GM21390 (cell line): ENCODE measurements around the gene SNRPF.
"Not testable (repeated sequence)": the region's sequence is repeated elsewhere in the genome, so short reads cannot be mapped to it uniquely, and the experiment has no call there.

Experiments used
- ATAC-seq: cut with Tn5 transposase; IDR thresholded peaks from one replicate; pipeline ENCODE4 v1.9.1; 2021; ENCODE audit not compliant: unreplicated experiment

Gene SNRPF

DNA sequence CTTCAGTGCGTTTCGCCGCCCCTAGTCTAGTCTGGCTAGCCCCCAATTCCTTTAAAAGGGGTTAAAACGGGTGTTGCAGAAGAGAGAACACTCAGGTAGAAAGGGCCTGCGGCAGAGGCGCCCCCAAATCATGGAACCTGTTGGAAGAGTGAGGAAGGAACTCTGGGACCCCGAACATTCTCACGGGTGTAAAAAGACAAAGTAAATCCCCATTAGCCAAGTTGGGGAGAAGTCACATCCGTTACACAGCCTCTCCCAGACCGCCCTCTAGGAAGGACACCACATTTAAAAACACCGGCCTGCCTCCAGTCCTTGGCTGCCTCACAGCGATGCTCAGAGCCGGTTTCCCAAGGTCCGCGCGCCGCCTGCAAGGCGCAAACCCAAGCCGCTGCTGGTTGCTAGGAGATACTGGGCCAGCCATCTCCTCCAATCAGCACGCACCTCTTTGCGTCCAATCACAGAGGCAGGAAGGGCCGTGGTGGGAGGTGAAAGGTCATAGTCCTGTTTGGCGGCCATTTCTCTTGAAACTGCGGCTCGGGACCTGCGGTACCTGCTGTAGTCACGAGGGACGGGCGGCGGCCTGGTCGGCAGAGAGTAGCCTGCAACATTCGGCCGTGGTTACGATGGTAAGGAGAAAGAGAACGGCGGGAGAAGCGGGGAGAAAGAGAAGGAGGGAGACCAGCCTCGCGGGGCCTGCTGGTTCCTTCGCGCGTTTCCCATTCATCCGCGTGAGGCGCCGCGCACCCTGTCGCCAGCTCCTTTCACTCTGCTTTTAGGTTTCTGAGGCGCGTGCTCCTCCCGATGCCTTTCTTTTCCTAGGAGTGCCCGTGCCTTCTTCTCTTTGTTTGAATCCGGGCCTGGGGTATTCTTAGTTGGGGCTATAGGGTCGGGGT, at the start of gene SNRPF:
SNRPF (plus strand) TSS at position 502 of the 893 bp plus-strand sequence; CDS start at position 624, 122 bp downstream.
- peak; percentile 99 for ATAC-seq

DNA sequence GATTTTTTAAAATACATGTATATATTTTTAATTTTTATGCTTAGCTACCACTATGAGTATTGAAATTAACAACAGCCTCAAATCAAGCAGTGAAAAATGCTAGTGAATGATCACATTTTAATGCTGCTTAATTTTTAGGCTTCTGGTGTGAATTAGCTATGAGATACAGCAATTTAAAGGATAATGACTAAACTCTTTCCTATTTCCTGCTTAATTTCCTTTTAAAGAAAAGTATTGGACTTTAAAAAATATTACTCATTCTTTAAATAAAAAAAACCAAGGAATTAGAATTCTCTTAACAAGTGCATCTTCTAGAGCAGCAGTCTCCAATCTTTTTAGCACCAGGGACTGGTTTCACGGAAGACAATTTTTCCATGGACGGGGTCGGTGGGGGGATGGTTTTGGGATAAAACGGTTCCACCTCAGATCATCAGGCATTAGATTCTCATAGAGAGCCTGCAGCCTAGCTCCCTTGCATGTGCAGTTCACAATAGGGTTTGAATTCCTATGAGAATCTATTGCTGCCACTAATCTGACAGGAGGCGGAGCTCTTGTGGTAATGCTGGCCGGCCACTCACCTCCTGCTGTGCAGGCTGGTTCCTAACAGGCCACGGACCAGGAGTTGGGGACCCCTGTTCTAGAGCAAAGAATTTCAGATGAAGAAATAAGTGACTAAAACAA, 49.6 kb upstream of the SNRPF start:
- ATAC-seq, result no peak

DNA sequence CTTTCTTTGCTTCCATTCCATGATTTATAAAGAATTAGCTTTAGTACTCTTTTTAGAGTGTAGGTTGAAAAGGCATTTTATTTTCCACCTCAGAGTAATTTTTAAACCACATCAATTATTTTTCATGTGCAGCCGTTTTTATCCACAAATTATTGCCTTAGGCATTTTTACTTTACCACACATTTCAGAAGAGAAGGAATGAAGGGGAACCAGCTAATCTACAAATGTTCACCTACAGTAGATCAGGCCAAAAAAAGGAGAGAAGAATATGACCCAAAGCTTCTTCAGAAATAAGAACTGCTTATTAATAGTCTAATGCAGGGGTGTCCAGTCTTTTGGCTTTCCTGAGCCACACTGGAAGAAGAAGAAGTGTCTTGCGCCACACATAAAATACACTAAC, 48.3 kb upstream of the SNRPF start:
- ATAC-seq, result no peak

DNA sequence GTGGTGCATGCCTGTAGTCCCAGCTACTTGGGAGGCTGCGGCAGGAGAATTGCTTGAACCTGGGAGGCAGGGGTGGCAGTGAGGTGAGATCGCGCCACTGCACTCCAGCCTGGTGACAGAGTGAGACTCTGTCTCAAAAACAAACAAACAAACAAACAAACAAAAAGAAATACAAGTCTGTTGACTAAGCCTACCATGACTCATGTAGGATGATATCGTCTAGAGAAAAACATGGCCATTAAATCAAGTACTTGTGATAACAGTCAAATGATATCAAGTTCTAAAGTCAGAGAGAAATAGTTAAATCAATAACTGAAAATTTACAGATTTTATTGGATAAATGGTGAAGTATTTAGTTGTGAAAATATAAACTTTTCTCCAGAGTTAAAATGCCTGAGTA, 46.6 kb upstream of the SNRPF start:
- ATAC-seq, result not testable (repeated sequence)

DNA sequence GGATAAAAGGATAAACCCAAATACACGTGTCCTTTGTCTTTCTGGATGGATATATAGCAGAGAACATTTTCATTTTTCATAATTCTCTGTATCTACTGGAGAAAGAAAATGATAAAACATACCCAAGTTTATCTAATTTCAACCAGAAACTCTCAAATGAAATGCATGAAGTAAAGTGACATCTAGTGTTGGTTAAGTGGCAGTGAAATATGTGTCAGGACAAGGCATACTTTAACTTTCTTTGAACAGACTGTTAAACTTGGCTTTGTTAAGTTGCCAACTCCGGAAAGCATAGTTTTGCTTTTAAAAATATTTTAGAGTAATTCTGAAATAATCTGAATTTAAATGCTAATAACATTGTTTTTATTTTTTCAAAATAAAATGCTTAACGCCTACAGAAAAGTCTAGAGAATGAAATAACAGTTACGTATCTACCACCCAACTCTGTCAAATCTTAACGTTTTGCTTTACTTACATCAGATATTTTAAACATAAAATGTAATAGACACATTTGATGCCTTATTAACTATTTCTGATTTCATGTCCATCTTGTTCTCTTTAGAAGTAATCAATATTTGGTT, 43.0 kb upstream of the SNRPF start:
- no peak for ATAC-seq

DNA sequence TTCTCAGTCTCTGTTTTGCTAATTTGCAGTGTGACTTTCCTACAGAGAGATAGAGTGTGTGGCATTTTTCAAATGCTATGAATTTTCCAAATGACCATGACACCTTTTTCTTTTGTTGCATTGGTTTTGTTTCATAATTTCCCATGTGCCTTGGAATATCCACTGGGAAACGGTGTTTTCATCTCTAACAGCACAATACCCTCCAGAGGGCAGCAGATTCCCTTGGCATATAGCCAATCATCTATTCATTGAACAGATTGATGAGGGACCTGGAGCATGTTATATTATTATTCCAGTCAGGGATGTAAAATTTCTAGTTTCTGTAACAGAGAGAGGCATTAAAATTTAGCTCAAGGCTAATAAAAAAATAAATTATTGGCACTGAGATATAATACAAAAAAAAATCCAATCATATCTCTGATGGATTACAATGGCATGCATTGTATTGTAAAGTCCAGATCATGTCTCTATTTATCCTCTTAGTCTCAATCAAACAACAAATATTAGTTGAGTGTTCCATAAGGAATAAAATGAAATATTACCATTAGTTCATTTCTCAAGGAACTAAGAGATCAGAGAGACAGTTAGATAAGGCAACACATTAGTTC, 38.6 kb upstream of the SNRPF start:
- ATAC-seq, result no peak

DNA sequence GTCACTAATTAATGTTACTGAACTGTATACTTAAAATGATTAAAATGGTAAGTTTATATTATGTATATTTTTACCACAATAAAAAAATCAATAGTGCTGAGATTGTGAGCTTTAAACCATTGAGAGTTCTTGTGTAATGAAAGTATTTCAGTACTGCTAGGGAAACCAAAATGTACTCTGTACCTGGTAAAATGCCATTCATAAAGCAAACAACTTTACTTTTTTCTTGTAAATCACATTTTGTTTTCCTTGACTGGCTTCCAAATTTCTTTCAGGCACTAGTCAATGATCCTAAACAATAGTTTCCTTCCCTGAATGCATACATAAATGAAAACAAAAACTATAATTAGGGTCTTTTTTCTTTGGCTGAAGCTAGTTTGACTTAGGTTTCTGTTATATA, 29.4 kb upstream of the SNRPF start:
- ATAC-seq, result no peak

DNA sequence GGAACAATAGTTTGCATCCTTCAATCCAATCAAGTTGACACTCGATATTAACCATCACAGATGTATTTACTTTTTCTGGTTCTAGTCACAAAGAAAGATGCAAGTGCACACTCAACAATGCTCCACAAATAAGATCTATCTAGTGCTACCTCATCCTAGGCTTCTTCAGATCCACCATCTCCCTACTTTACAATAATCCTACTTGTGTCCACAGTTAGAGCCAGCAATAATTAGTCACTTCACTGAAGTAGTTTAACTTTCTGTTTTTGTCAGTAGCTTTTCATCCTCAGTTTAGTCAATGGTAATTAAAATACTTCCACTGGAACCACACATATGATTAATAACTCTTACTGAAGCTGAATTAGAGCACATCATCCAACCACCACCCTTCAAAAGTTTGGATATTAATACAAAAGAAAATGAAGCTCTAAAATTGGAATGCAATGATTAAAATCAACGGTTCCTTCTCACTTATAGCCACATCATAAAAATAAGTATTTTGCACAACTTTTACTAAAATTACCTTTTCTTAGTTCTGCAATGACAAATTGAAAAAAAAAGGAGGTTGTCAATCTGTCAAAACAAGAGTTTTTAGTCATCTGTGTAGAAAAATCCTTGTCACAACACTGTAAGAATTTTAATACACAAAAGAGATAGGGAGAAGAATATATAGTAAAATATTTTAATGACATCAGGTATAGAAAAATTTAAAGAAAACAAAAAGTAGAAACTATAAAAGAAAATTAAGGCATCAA, 28.2 kb upstream of the SNRPF start:
- no peak for ATAC-seq

DNA sequence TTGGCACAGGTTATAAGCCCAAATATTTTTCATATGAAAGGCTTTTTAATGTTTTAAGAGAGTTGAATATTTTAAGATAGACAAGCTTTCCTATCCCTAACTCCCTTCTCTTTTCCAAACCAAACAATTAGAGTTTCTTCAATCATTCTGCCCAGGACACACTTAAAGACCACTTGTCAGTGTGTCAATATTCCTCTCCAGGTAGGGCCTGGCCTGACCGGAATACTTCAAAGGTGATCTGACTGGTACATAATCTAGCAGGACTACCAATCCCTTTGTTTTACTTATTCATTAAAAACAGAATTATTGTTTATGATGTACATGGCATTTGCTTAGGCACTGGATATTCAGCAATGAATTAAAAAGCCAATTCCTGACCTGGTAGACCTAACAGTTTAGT, 24.2 kb upstream of the SNRPF start:
- ATAC-seq, result no peak

DNA sequence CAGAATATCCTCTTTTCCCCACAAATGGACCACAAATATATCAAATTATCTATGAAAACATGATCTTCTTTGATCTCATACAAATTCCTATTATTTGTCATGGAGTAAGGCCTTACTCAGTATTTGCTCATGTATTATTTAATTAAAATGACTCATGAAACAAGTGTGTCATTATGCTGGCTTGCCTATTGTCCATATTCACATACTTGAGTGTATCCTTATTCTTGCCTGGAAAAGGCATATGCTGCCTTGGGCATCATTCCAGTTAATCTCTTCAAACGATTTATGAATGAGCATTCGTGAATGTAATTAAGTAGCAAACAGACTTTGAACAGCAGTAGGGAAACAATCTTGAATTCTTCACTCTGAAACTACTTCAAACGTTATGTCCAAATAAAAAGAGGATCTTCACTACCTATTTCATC, 22.6 kb upstream of the SNRPF start:
- no peak for ATAC-seq

DNA sequence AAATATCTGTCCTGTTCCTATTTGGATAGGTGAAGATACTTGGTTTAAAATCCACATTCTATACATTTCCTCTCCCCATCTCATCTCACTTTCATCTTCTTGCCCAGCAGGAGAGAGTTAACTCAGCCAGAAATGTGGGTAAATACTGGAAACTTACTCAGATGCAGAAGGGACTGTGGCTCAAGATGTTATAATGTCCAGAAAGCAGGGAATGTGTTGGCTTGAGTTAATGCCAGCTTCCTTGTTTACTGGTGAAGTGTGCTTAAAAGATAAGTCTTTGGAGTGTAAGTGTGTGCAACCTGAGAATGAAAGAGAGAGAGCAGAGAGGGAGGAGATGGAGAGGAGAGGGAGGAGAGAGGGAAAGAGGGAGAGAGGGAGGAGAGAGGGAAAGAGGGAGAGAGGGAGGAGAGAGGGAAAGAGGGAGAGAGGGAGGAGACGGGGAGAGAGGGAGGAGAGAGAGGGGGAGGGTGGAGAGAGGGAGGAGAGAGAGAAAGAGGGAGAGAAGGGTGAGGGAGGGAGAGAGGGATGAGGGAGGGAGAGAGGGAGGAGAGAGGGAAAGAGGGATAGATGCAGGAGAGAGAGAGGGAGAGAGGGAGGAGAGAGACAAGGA, 22.0 kb upstream of the SNRPF start:
- ATAC-seq, result no peak

DNA sequence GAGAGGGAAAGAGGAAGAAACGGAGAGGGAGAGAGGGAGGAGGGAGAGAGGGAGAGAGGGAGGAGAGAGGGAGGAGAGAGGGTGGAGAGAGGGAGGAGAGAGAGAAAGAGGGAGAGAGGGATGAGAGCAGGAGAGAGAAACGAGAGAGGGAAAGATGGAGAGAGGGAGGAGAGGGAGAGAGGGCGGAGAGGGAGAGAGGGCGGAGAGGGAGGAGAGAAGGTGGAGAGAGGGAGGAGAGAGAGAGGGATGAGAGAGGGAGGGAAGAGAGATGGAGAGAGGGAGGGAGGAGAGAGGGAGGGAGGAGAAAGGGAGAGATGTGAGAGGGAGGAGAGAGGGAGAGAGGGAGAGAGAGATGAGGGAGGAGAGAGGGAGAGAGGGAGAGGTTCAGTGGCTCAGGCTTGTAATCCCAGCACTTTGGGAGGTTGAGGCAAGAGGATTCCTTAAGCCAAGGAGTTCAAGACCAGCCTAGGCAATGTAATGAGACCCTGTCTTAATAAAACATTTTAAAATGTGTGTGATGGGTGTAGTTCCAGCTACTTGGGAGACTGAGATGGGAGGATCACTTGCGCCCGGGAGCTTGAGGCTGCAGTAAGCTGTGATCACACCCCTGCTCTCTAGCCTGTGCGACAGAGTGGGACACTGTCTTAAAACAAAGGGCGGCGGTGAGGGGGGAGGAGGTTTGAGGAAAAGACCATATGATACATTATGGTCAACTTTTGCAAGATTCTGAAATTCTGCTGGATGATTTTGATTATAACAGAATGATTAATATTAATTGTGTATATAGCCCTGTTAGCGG, 21.3 kb upstream of the SNRPF start:
- ATAC-seq, result no peak

DNA sequence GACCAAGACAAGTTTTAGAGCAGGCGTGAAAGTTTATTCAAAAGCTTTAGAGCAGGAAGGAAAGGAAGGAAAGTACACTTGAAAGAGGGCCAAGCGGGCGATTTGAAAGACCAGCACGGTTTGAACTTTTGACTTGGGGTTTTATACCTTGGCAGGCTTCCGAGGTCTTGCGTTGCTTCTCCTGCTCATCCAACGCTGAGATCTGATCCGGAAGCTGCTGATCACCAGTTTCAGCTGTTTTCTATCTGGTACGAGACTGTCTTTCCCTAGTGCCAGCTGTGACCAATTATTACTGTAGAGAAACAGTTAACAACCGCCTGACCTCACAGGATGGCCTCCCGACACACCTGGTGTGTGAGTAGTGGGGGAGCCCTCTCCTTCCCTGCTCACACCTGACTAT, 20.6 kb upstream of the SNRPF start:
- no peak for ATAC-seq

DNA sequence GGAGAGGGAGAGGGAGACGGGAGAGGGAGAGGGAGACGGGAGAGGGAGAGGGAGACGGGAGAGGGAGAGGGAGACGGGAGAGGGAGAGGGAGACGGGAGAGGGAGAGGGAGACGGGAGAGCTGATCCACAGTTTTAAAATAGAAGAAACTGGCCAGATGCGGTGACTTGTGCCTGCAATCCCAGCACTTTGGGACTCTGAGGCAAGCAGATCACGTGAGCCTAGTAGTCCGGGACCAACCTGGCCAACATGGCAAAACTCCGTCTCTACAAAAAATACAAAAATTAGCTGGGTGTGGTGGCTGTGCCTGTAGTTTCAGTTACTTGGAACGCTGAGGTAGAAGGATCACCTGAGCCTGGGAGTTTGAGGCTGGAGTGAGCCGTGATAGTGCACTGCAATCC, 16.3 kb upstream of the SNRPF start:
- ATAC-seq, result not testable (repeated sequence)

DNA sequence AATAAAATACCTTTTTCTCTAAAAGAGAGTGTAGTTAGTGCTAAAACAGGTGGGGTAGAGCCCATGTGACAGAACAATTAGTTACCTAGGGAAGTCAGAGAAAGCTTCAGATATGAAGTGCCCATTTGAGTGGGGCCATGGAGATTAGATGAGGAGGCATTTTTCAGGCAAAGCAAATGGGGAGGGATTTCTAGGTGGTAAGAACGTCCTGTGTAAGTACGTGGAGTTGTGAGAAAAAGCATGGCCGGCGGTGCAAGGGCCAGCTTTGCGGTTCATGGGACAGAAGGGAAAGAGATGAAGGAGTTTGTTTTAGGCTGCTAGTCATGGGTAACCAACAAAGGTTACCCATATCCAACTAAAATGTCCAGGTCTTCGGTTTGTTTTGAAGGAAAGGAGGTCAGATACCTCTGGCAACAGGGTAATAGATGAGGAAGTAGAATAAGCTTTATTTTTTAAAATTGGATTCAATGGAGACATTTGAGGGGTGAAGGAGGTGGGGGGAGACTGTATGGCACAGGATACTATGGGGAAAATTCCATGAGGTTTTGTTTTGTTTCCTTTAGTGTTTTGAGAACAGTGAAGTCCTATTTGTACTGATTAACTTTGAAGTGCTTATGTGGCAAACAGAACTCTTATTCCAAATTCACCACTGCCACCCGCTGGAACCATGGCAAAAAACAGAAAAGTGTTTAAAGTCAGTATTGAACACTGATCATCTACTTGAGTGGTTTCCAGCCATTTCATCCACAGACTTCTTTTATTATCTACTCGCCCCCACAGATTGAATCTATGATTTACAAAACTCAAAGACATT, 10.0 kb upstream of the SNRPF start:
- ATAC-seq, result no peak

DNA sequence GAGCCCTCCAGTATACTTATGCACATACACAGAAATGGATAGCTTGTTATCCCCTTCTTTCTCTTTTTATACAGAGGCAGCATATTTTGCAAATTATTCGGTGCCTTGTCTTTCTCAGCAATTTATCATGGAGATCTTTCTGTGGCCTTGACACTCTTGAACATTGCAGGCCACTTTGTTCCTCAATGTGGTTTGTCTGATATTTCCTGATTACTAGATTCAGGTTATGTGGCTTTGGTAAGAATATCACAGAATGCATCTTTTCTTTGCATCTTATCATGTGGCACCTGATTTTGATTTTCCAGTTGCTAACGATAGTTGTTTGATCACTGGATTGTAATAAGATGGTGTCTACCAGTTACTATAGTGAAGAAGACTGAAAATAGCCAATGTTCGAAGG, 7.1 kb upstream of the SNRPF start:
- ATAC-seq, result no peak

DNA sequence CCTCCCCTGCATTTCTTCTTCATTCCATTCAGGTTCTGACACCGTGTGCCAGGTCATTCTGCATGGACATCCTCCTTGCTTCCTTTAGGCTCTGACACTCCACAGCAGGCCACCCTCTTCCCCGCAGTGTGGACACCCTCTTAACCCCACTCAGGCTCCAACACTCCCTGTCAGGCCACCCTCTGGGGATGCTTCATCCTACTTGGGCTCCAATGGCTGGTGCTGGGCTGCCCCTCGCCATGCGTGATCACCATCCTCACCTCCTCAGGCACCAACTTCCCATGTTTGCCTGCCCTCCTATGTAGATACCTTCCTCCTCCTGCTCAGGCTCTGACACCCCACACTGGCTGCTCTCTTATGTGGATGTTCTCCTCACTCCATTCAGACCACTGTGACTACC, 6.6 kb upstream of the SNRPF start:
- ATAC-seq, result no peak

DNA sequence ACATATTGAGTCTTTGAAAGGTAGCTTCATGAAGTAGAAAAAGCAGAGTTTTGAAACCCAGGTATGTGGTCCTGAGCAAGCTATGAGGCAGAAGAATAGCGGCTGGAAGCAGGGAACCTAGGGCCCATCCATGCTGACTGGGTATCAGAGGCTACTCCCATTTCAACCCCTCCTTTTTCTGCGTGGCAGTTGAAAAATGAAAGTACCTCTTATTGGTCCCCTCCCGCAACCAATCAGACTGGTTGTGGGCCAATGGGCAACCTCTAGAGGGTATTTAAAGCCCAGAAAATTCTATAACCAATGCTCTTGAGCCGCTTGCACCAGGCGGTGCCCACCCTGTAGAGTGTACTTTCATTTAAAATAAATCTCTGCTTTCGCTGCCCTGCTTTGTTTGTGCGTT, 1.6 kb upstream of the SNRPF start:
- ATAC-seq, result no peak

DNA sequence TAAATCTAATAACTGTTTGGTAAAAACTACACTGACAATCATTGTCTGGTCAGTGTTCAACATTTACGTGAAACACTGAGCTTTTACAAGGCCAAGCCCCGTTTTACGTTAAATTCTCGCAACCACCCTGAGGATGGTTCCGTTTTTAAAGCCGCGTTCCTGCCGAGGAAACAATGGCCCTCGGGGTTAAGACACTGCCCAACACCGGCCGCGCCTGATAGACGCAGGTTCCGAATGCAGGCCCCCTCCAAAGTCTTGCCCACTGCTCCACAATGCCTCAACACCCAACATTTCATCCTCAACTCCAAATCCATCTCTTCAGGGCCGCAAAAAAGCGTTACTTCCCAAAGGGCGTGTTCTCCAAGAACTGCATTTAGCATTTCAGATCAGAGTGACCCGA, 953 bp upstream of the SNRPF start:
- no peak for ATAC-seq
